Adrenal gland (tissue), 5 donors: ENCODE measurements around the gene PRMT5.

ENCODE experiments used
- CTCF ChIP-seq, 6 experiments: fragments of 450-650 bp in 4 of 6; fragments of 200-600 bp in 2 of 6; sonication (generic) in 1 of 6; IDR thresholded peaks; 1 replicate in 5 of 6; 2 replicates in 1 of 6; pipeline versions ENCODE4 v1.5.1 to v1.8.0; 2016 to 2021; ENCODE audit warnings: antibody characterized with exemption in 6 of 6, mild to moderate bottlenecking in 2 of 6, moderate library complexity in 1 of 6
- POLR2A ChIP-seq, 2 donors: fragments of 450-650 bp; IDR thresholded peaks; one replicate each; pipeline ENCODE4 v1.6.1; 2017; ENCODE audit warnings: antibody characterized with exemption in 2 of 2, mild to moderate bottlenecking in 2 of 2, moderate library complexity in 1 of 2
- donor health status: DM: no; HTN: no; CAD: no.

GRCh38 chr14:22890416-22890815 lies 38.8 kb downstream of the PRMT5 start:
- TF ChIP-seq POLR2A (IDR thresholded peaks at IDR 0.05) = no peak
- no peak for TF ChIP-seq CTCF (IDR thresholded peaks at IDR 0.05)
